ENCODE measurements around the gene LTBP2. TPM values are rescaled to one million over a fixed set of nuclear protein-coding genes. Genes with fewer than 3 reads are reported as not detected.

Gene LTBP2
- total and polyA plus RNA-seq, 2 of the 13 experiments (the other 11 are each of a cell fraction or from before 2014, with no cell fraction given) = 0.20 to 0.41 TPM

GRCh38 chr14:74612350-74613021 is 449 bp upstream of the LTBP2 start:
- peaks cover 1 to 19% of the 10 kb centered on the region in 2 experiments; a peak in 4 of 5 replicates for H3K27me3 ChIP-seq (ENCODE audit: control insufficient read depth in 1 of 2, insufficient read depth in 2 of 2, low read length in 2 of 2)
- H3K4me2 ChIP-seq (ENCODE audit: low read depth, low read length) = peak overlapping the region; percentile 80
- no peaks in the 10 kb centered on the region for H3K9me3 ChIP-seq (ENCODE audit: low read length)
- intact Hi-C loops (cut with micrococcal nuclease; ENCODE audit: unreplicated experiment) (loop anchor here (5.0 kb wide), 1 partner anchor 110 kb away; no protein-coding TSS in a partner anchor), in situ Hi-C loops (cut with HindIII; ENCODE audit: extremely low pct_ligation_motif_present, low pct_unique_long_range_greater_than_20kb) (loop anchor here (25.0 kb wide), 1 partner anchor 175 kb away; no protein-coding TSS in a partner anchor)
- peaks cover 25% of the 10 kb centered on the region for H3K4me1 ChIP-seq (ENCODE audit: insufficient read depth, low read length)
- ATAC-seq = peak; percentile 83
- no peak for FAIRE-seq
- ChIA-PET POLR2A (interaction anchor here (1.1 to 1.2 kb wide), 2 partner anchors 21 to 100 kb away, joined by 3 read pairs; no protein-coding TSS in a partner anchor), CTCF (ENCODE audit: low intra/inter-chr PET ratio, low total read pairs) (interaction anchor here (0.7 to 2.5 kb wide), 4 partner anchors 17 to 191 kb away, joined by 3 to 8 read pairs (median 6); partner anchors contain the start of genes AREL1 and FCF1)
- H3K4me3 ChIP-seq (replicated peaks in 1 of 3; ENCODE audit: insufficient read depth in 1 of 3, low read depth in 2 of 3, low read length in 3 of 3) = peak overlapping the region; percentile 57 to 86 (median 71)
- H4K20me1 ChIP-seq (ENCODE audit: insufficient read depth, low read length) = no peaks in the 10 kb centered on the region
- peak overlapping the region; percentile 52 for H3K9ac ChIP-seq (ENCODE audit: insufficient read depth, low read depth, low read length)
- no peak overlapping the region for H3K27ac ChIP-seq (ENCODE audit: extremely low read length, insufficient read depth, low read length)
- H3K36me3 ChIP-seq (replicated peaks in 1 of 2; ENCODE audit: control insufficient read depth in 1 of 2, insufficient read depth in 2 of 2, low read length in 2 of 2) = no peaks in the 10 kb centered on the region
- no peak overlapping the region for H2AFZ ChIP-seq (ENCODE audit: low read length)
- peak; percentile 51 for DNase-seq (ENCODE audit: low spot score)
- BruUV-seq (replicated peaks) = no TSS peak
- no peaks in the 10 kb centered on the region for H3K79me2 ChIP-seq (ENCODE audit: insufficient read depth, low read length)
- 15% methylated on average over 21 of the region's 69 CpGs for WGBS (ENCODE audit: low lambda C conversion rate)
- TF ChIP-seq, protein P1, sequence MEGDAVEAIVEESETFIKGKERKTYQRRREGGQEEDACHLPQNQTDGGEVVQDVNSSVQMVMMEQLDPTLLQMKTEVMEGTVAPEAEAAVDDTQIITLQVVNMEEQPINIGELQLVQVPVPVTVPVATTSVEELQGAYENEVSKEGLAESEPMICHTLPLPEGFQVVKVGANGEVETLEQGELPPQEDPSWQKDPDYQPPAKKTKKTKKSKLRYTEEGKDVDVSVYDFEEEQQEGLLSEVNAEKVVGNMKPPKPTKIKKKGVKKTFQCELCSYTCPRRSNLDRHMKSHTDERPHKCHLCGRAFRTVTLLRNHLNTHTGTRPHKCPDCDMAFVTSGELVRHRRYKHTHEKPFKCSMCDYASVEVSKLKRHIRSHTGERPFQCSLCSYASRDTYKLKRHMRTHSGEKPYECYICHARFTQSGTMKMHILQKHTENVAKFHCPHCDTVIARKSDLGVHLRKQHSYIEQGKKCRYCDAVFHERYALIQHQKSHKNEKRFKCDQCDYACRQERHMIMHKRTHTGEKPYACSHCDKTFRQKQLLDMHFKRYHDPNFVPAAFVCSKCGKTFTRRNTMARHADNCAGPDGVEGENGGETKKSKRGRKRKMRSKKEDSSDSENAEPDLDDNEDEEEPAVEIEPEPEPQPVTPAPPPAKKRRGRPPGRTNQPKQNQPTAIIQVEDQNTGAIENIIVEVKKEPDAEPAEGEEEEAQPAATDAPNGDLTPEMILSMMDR (CRISPR knock-in tag; IDR thresholded peaks at IDR 0.05) = peak; percentile 74
- TF ChIP-seq, protein P2, sequence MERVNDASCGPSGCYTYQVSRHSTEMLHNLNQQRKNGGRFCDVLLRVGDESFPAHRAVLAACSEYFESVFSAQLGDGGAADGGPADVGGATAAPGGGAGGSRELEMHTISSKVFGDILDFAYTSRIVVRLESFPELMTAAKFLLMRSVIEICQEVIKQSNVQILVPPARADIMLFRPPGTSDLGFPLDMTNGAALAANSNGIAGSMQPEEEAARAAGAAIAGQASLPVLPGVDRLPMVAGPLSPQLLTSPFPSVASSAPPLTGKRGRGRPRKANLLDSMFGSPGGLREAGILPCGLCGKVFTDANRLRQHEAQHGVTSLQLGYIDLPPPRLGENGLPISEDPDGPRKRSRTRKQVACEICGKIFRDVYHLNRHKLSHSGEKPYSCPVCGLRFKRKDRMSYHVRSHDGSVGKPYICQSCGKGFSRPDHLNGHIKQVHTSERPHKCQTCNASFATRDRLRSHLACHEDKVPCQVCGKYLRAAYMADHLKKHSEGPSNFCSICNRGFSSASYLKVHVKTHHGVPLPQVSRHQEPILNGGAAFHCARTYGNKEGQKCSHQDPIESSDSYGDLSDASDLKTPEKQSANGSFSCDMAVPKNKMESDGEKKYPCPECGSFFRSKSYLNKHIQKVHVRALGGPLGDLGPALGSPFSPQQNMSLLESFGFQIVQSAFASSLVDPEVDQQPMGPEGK (CRISPR knock-in tag; IDR thresholded peaks at IDR 0.05) = peak; percentile 89
- 0 out of 2 replicates have a peak, but pooled peaks have one; percentile 18 for TF ChIP-seq ZNF776 (CRISPR knock-in tag; IDR thresholded peaks at IDR 0.05)
- no peak for TF ChIP-seq HNRNPL (IDR thresholded peaks at IDR 0.05; ENCODE audit: low read depth, low read length)
- TF ChIP-seq KDM4B (CRISPR knock-in tag; IDR thresholded peaks at IDR 0.05) = no peak
- TF ChIP-seq ZBTB7B (CRISPR knock-in tag; IDR thresholded peaks at IDR 0.05) = peak; percentile 64; the same call in 1 of the 2 replicates
- peak; percentile 69 for TF ChIP-seq RAD21 (CRISPR knock-in tag; IDR thresholded peaks at IDR 0.05)
- no peak for TF ChIP-seq ZBTB4 (CRISPR knock-in tag; IDR thresholded peaks at IDR 0.05; ENCODE audit: borderline replicate concordance)
- TF ChIP-seq ZFY (CRISPR knock-in tag; IDR thresholded peaks at IDR 0.05) = peak; percentile 42
- TF ChIP-seq, protein P3, sequence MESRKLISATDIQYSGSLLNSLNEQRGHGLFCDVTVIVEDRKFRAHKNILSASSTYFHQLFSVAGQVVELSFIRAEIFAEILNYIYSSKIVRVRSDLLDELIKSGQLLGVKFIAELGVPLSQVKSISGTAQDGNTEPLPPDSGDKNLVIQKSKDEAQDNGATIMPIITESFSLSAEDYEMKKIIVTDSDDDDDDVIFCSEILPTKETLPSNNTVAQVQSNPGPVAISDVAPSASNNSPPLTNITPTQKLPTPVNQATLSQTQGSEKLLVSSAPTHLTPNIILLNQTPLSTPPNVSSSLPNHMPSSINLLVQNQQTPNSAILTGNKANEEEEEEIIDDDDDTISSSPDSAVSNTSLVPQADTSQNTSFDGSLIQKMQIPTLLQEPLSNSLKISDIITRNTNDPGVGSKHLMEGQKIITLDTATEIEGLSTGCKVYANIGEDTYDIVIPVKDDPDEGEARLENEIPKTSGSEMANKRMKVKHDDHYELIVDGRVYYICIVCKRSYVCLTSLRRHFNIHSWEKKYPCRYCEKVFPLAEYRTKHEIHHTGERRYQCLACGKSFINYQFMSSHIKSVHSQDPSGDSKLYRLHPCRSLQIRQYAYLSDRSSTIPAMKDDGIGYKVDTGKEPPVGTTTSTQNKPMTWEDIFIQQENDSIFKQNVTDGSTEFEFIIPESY (CRISPR knock-in tag; IDR thresholded peaks at IDR 0.05) = peak; percentile 20; the same call in 1 of the 2 replicates
- TF ChIP-seq MAZ (IDR thresholded peaks at IDR 0.05; ENCODE audit: borderline replicate concordance, low read depth, low read length) = peak; percentile 94
- TF ChIP-seq MAZ (CRISPR knock-in tag; IDR thresholded peaks at IDR 0.05; ENCODE audit: low read depth) = no peak
- TF ChIP-seq CHD4 (IDR thresholded peaks at IDR 0.05; ENCODE audit: borderline replicate concordance, low read length) = no peak

All from HepG2 (cell line).